ENCODE data around the gene CCDC57. TPM values are rescaled to one million over a fixed set of nuclear protein-coding genes. Genes with fewer than 3 reads are reported as not detected.

Gene CCDC57
- total and polyA plus RNA-seq, 2 experiments from 2014 or later = 10.6 to 15.3 TPM

GRCh38 chr17:82243648-82244412 is 31.2 kb upstream of the CCDC57 start:
- H3K4me1 ChIP-seq (ENCODE audit: insufficient read depth) = peaks cover 45% of the 10 kb centered on the region
- no peak overlapping the region for H3K27ac ChIP-seq
- H3K4me2 ChIP-seq (ENCODE audit: unreplicated experiment) = no peak overlapping the region
- H2AFZ ChIP-seq = no peak overlapping the region
- no peak overlapping the region for H3K4me3 ChIP-seq
- DNase-seq = no peak
- peaks cover 6% of the 10 kb centered on the region; the same call in 1 of the 2 replicates for H4K20me1 ChIP-seq (ENCODE audit: insufficient read depth)
- H3K9me2 ChIP-seq (ENCODE audit: insufficient read depth) = no peaks in the 10 kb centered on the region
- 84 to 85% methylated on average over 18 to 19 of the region's 19 CpGs for WGBS, 2 experiments (ENCODE audit: low coverage in 1 of 2, low lambda C conversion rate in 2 of 2, missing lambda C conversion rate in 2 of 2)
- TF ChIP-seq EZH2phosphoT487 (IDR thresholded peaks at IDR 0.05; ENCODE audit: insufficient read depth, low read depth) (no peak), EZH2 (IDR thresholded peaks at IDR 0.05; ENCODE audit: insufficient read depth, poor library complexity, severe bottlenecking) (no peak)
- peaks cover 70% of the 10 kb centered on the region for H3F3A ChIP-seq (ENCODE audit: insufficient read depth)
- no peaks in the 10 kb centered on the region for H3K9me3 ChIP-seq (ENCODE audit: low read depth)
- in situ Hi-C loops (cut with MboI) = no loop called here
- no peak overlapping the region for H3K9ac ChIP-seq
- no peaks in the 10 kb centered on the region for H3K27me3 ChIP-seq (replicated peaks; ENCODE audit: insufficient read depth)
- H3K36me3 ChIP-seq (ENCODE audit: low read depth) = peaks cover 18% of the 10 kb centered on the region; the same call in 1 of the 2 replicates
- H3K79me2 ChIP-seq (ENCODE audit: insufficient read depth) = peaks cover 37% of the 10 kb centered on the region

- H3K79me2 ChIP-seq (ENCODE audit: insufficient read depth) = peaks cover 37% of the 10 kb centered on the region
- H3F3A ChIP-seq (ENCODE audit: insufficient read depth) = peaks cover 69% of the 10 kb centered on the region
- in situ Hi-C loops (cut with MboI) = no loop called here
- H3K9me2 ChIP-seq (ENCODE audit: insufficient read depth) = no peaks in the 10 kb centered on the region
- TF ChIP-seq EZH2phosphoT487 (IDR thresholded peaks at IDR 0.05; ENCODE audit: insufficient read depth, low read depth) = no peak
- TF ChIP-seq EZH2 (IDR thresholded peaks at IDR 0.05; ENCODE audit: insufficient read depth, poor library complexity, severe bottlenecking) = no peak
- H4K20me1 ChIP-seq (ENCODE audit: insufficient read depth) = peaks cover 6% of the 10 kb centered on the region; the same call in 1 of the 2 replicates
- 52 to 61% methylated on average over 29 of the region's 29 CpGs for WGBS, 2 experiments (ENCODE audit: low coverage in 1 of 2, low lambda C conversion rate in 2 of 2, missing lambda C conversion rate in 2 of 2)
- H3K4me2 ChIP-seq (ENCODE audit: unreplicated experiment) = no peak overlapping the region
- peaks cover 15% of the 10 kb centered on the region; the same call in 1 of the 2 replicates for H3K36me3 ChIP-seq (ENCODE audit: low read depth)
- H3K9me3 ChIP-seq (ENCODE audit: low read depth) = no peaks in the 10 kb centered on the region
- H3K9ac ChIP-seq = no peak overlapping the region
- H2AFZ ChIP-seq = no peak overlapping the region
- peaks cover 52% of the 10 kb centered on the region for H3K4me1 ChIP-seq (ENCODE audit: insufficient read depth)
- no peaks in the 10 kb centered on the region for H3K27me3 ChIP-seq (replicated peaks; ENCODE audit: insufficient read depth)
- H3K27ac ChIP-seq = peak overlapping the region; percentile 79
- H3K4me3 ChIP-seq = no peak overlapping the region
- DNase-seq = peak; percentile 89
These were observed 30.5 kb upstream of the CCDC57 start for GRCh38 chr17:82242977-82243647.

- WGBS, 2 experiments (ENCODE audit: low coverage in 1 of 2, low lambda C conversion rate in 2 of 2, missing lambda C conversion rate in 2 of 2) = 88 to 89% methylated on average over 24 of the region's 24 CpGs
- Histone ChIP-seq H3K36me3 (ENCODE audit: low read depth) (peaks cover 10% of the 10 kb centered on the region; the same call in 1 of the 2 replicates), H3K9ac (no peak overlapping the region), H3K9me3 (ENCODE audit: low read depth) (no peaks in the 10 kb centered on the region), H3F3A (ENCODE audit: insufficient read depth) (peaks cover 68% of the 10 kb centered on the region), H3K4me1 (ENCODE audit: insufficient read depth) (peaks cover 56% of the 10 kb centered on the region), H3K4me3 (no peak overlapping the region), H3K9me2 (ENCODE audit: insufficient read depth) (no peaks in the 10 kb centered on the region), H3K4me2 (ENCODE audit: unreplicated experiment) (no peak overlapping the region), H4K20me1 (ENCODE audit: insufficient read depth) (peaks cover 6% of the 10 kb centered on the region; the same call in 1 of the 2 replicates), H3K27ac (peak overlapping the region; percentile 79), H3K79me2 (ENCODE audit: insufficient read depth) (peaks cover 38% of the 10 kb centered on the region), H3K27me3 (replicated peaks; ENCODE audit: insufficient read depth) (no peaks in the 10 kb centered on the region), H2AFZ (no peak overlapping the region)
- TF ChIP-seq EZH2 (IDR thresholded peaks at IDR 0.05; ENCODE audit: insufficient read depth, poor library complexity, severe bottlenecking) (no peak), EZH2phosphoT487 (IDR thresholded peaks at IDR 0.05; ENCODE audit: insufficient read depth, low read depth) (no peak)
- in situ Hi-C loops (cut with MboI) = no loop called here
- no peak for DNase-seq
These were observed 30.0 kb upstream of the CCDC57 start for GRCh38 chr17:82242698-82242976.

GRCh38 chr17:82241926-82242697 is 29.5 kb upstream of the CCDC57 start:
- Histone ChIP-seq H3K27ac (peak overlapping the region; percentile 79), H3K27me3 (replicated peaks; ENCODE audit: insufficient read depth) (no peaks in the 10 kb centered on the region), H2AFZ (no peak overlapping the region), H4K20me1 (ENCODE audit: insufficient read depth) (peaks cover 6% of the 10 kb centered on the region; the same call in 1 of the 2 replicates), H3F3A (ENCODE audit: insufficient read depth) (peaks cover 63% of the 10 kb centered on the region), H3K9ac (peak overlapping the region; percentile 45; the same call in 1 of the 2 replicates), H3K4me1 (ENCODE audit: insufficient read depth) (peaks cover 51% of the 10 kb centered on the region), H3K9me3 (ENCODE audit: low read depth) (no peaks in the 10 kb centered on the region), H3K4me2 (ENCODE audit: unreplicated experiment) (no peak overlapping the region), H3K36me3 (ENCODE audit: low read depth) (peaks cover 7% of the 10 kb centered on the region; the same call in 1 of the 2 replicates), H3K4me3 (no peak overlapping the region), H3K9me2 (ENCODE audit: insufficient read depth) (no peaks in the 10 kb centered on the region), H3K79me2 (ENCODE audit: insufficient read depth) (peaks cover 38% of the 10 kb centered on the region)
- TF ChIP-seq EZH2 (IDR thresholded peaks at IDR 0.05; ENCODE audit: insufficient read depth, poor library complexity, severe bottlenecking) (no peak), EZH2phosphoT487 (IDR thresholded peaks at IDR 0.05; ENCODE audit: insufficient read depth, low read depth) (no peak)
- WGBS, 2 experiments (ENCODE audit: low coverage in 1 of 2, low lambda C conversion rate in 2 of 2, missing lambda C conversion rate in 2 of 2) = 49 to 59% methylated on average over 16 to 20 of the region's 20 CpGs
- in situ Hi-C loops (cut with MboI) = no loop called here
- DNase-seq = no peak
